ENCODE results near the gene PDGFRB.
"Not testable (repeated sequence)": the region's sequence is repeated elsewhere in the genome, so short reads cannot be mapped to it uniquely, and the experiment has no call there.

Gene PDGFRB

DNA sequence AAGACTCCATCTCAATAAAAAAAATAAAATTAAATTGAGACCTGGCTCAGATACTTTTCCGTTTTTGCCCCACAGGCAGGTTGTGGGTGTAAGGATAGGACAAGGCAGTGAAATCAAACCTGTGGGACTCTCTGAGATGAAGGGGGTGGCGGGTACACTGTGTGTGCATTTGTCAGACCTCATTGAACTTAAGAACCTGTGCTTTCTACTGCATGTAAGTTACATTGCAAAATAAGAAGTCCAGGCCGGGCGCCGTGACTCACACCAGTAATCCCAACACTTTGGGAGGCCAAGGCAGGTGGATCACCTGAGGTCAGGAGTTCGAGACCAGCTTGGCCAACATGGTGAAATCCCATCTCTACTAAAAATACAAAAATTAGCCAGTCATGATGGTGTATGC, 70.9 kb downstream of the PDGFRB start:
- DNase-seq (ENCODE audit: low read depth in 3 of 3): not testable (repeated sequence)

DNA sequence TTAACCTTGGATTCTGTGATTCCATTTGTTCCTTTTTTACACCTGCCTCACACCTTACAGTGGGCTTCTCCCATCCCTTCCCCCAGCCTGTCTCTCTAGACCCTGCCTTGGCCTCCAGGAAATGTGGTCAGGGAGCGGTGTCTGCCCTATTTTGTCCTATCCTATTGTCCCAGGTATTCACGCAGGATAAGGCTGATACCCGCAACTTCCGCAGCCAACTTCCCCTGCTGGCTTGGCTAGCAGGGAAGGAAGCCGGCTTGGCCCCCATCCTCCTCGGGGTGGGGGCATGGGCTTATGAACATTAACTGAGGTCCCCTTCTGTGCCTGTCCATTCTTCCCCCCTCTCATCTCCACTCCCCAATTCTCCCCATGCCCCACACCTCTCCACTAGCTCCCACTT, 72.8 kb downstream of the PDGFRB start:
- no peak for DNase-seq (ENCODE audit: low read depth in 3 of 3)

DNA sequence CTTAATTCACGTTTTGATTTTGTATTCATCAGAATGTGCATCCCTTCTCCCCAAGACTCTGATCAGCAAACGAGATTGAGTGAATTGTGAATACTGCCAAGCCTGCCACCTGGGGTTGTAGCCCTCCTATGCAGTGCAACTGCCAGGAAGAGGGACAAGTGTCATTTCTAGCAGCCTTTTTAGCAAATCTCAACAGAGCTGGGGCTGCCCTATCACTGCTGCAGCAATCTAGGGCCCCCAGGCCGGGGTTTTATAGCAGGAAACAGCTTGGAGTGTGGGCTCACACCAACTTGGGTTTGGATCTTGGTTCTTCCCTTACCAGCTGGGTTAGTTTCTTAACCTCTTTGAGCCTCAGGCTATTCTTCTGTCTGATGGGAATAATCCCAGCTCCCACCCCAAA, 73.3 kb downstream of the PDGFRB start:
- DNase-seq (ENCODE audit: low read depth in 3 of 3): no peak

DNA sequence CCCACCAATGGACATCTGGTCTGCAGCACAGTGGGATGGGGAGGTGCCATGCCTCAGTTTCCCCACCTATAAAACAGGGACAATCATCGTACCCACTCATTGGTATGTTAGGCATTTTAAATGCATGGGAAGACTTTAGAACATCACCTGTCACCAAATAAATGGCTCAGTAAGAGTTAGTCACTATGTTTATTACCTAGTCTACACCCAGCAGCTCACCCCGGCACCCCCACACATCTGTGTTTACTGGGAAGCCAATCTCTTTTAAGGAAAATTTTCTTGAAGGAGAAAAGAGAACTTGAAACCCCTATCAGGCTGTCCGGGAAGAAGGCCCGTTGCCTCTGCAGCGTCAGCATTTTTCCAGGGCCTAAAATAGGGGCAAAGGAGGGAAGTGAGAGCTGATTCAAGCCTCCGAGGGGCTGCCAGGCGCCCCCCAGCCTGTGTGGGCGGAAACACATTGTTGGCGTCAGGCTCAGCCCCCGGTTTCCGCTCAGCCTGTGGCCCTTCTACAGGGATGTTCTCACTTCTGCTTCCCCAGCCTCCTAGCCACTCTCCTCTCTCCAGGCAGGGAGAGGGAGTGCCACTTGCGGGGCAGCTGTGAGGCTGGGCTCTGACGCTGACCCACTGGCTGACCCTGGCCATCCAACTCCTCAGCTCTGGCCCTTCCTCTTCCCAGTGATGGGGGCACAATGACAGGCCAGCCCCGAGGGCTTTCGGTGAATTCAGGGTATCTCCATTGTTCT, 73.9 kb downstream of the PDGFRB start:
- DNase-seq (ENCODE audit: low read depth in 3 of 3): no peak

DNA sequence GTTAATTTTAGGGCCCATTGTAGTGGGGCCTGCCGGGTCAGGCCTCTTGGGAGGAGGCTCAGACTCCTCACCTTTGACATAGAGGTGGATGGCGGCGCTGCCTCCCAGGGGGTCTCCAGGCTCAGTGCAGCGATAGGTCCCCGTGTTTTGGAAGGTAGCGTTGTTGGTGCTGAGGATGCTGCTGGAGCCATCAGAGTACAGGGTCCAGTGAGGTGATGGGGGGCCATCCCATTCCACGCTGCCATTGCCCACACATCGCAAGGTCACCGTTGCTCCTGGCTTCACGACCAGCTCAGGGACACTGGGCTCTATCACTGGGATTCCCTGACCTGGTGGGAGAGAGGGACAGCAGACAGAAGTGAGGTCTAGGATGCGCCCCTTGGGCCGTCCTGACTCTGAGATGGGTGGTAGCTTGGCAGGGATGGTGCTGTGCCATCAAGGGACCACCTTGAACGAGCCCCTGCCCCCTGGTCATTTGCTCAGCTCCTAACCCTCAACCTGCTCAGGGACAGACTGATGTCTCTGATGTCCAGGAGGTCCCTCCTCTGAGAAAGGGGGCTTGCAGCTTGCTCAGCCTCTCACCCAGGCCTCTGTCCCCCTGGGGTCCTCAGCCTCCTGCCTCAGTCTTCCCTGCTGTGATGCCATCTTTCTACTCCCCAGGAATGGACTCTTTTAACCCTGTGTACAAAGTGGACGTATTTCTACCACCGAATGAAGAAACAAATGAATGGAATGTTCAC, 74.8 kb downstream of the PDGFRB start:
- no peak for DNase-seq (ENCODE audit: low read depth in 3 of 3)

DNA sequence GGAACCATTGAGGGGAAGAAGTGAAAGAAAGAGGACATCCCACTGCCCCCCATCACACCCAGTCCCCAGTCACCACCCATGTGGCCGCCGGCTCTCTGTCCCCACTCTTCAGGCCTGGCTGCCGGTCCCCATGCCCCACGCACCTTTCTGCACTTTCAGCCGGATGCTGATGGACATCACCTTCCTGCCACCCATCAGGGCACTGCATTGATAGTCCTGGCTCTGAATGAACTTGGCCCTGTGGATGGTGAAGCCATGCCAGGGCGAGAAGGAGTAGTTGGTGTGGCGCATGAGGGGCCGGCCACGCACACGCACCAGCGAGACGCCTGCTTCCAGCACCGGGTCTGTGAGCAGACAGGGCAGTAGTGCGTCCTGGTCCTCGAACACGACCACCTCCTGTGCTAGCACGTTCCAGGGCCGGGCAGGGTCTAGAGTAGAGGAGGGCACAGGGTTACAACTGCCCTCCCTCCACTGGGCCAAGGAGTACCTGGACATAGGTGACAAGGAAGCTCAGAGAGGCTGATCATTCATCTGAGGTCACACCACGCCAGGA, 75.7 kb downstream of the PDGFRB start:
- DNase-seq (ENCODE audit: low read depth in 3 of 3): no peak

DNA sequence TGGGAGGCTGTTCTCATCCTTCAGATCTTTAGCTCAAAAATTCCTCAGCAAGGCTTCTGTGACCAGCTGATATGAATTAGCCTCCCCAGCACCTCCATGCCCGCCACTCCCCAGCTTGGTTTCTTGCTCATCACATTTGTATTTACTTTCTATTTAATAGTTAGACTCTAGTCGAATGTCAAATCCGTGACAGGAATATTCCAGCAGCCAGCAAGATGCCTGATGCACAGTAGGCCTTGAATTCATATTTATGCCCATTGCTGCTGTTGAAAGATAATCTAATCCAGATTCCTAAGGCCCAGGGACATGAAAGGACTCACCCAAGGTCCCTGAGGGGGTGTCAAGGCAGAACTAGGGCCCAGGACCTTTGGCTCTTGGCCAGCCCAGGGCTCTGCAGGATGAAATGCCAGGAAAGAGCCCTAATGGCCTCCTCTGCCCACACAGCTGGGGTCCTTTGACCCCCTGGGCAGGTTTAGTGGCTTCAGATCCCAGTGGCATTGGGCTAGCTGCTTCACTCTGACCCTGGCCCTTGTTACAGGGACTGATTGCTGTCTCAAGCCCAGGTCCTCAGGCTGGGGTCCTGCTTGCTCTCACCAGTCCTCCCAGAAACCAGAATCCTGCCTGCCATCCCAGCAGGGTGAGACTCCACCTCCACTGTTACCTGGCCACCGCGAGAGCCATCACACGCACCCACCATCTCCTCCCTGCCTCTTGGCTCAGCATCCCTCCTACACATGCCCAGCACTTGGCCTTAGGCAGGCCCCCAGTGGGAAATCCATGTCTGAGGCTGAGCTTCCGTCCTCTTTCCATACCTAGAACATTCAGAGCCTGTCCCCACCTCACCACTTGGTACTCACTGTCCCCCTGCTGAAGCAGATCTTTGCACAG, 76.6 kb downstream of the PDGFRB start:
- DNase-seq (ENCODE audit: low read depth in 3 of 3): no peak

DNA sequence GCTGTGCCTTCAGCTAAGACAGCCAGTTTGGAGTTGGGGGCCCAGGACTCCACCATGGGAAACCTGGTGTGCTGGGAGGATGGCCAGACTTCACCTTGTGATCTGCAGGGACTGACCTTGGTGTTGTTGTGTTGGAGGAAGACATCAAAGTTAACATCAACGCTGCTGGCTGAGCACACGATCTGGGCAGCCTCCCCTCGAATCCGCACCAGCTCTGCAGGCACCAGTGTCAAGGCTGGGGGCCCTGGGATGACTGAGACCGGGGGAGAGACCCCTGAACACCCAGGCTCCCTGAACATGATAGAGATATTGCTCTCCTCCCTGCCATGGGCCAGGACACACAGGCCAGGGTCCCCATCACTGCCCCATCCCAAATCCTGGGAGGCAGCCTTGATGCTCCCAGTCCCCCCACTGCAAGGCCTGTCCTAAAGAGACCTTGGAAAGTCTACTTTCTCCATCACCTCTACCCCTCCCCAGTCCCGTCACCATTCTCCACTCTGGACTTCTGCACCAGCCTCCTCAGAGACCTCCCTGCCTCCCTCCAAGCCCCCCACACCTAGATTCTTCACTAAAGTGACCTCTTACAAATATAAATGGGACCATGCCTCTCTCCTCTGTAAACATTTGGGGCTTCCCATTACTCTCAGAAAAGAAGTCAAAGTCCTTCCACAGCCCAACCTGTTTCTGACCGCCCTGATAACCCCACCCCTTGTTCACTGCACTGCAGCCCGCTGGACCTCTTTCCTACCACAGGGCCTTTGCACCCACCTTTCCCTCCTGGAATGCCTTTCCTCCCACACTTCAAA, 77.4 kb downstream of the PDGFRB start:
- DNase-seq (ENCODE audit: low read depth in 3 of 3): no peak

DNA sequence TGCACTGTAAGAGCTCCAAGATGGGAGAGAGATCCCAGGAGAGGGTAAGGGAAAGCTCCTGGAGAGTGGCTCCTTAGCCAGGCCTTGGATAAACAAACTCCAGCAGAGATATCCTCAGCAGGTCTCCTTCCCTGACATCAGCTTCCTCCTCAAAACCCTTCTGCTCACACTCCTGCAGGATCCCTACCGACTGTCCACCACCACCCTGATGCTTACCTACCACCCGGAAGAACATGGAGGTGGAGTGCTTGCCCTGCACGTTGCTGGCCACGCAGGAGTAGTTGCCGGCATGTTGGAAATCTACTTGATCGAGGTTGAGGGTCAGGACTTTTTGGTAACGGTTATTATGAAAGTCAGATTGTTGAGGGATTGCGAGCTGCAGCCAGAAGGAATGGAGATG, 78.6 kb downstream of the PDGFRB start:
- DNase-seq (ENCODE audit: low read depth in 3 of 3): no peak

DNA sequence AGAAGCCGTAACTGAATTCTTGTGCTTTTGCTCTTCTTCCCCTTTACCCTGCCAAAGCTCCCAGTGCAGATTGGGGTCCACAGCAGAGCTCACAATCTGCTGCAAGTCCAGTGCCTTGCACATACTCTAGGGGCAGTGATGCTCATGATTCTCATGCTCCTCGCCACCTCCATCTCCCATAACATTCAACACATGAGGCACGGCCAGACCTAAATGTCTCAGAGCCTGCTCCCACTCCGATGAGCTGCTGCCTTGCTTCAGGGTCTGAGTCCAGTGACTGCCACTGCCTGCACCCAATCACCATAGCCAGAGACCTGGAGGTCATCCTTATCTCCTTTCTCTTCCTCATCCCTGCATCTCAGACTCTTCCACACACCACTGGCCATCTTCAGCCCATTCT, 79.8 kb downstream of the PDGFRB start:
- DNase-seq (ENCODE audit: low read depth in 3 of 3): no peak

DNA sequence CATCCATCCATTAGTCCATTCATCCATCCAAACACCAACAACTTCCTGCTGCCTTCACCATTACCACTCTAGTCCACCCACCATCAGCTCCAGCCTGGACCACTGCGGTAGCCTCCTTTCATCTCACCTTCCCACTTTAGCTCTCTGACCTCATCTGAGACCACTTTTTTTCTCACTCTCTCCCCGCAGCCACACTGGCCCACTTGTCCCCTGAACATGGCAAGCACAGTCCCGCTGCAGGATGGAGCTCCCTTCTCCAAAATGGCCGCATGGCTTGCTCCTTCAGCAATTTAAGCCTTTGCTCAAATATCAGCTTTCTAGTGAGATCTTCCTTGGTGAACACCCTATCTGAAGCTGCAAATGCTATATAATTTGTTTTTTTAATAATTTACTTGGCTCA, 80.4 kb downstream of the PDGFRB start:
- DNase-seq (ENCODE audit: low read depth in 3 of 3): no peak

DNA sequence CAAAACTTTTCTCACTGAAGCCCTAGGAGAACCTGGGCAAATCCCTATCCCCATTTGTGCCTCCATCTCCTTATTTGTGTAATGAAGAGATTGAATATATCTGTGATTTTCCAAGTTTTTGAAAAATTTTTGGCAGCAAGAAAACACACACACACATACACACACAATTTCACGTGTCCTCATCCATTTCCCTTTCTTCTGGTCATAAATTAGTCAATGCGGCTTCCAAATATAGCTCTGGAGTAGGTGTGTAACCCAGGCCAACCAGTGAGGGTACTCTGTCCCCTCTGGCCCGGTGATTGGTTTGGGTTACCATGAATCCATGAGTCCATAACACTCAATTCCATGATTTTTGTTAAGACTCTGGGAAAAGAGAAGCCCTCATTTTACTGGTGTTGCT, 82.0 kb downstream of the PDGFRB start:
- no peak for DNase-seq (ENCODE audit: low read depth in 3 of 3)

DNA sequence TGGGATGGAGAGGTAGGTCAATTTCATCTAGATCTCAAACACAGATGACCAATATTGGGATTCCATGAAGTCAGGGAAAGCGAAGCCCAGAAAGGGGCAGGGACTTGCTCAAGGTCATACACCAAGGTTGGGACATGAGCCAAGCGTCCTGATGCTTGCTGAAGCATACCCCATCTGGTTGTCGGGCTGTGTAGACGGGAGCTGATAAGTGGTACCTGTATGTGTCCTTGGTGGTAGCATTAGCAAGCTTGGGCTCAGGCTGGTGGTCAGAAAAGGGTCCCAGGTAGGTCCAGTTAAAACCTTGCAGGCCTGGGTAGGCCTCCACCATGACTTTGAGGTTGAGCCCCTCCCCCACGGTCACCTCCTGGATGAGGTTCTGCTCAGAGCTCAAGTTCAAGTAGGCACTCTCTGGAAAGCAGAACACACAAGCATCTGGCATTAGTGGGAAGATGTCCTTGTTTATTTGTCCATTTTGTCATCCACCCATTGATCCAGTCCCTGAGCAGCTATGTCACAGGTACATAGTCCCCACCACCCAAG, 82.5 kb downstream of the PDGFRB start:
- no peak for DNase-seq (ENCODE audit: low read depth in 3 of 3)

DNA sequence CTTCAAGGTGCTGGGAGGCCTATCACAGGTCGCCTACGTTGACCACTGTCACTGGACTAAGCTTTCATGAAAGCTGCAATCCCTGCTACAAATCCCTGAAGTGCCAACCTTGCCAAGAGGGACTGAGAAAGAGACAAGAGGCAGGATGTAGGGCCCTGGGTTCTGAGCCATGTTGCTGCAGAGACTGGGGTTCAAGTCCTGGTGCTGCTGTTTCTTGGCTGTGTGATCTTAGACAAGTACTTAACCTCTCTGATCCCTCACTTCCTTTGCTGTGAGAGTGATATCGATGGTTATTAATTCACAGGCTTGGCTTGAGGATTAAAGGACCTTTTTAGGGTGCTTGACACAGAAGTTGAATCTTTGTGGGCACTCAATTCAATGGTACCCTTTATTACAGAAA, 84.8 kb downstream of the PDGFRB start:
- DNase-seq (ENCODE audit: low read depth in 3 of 3): no peak

DNA sequence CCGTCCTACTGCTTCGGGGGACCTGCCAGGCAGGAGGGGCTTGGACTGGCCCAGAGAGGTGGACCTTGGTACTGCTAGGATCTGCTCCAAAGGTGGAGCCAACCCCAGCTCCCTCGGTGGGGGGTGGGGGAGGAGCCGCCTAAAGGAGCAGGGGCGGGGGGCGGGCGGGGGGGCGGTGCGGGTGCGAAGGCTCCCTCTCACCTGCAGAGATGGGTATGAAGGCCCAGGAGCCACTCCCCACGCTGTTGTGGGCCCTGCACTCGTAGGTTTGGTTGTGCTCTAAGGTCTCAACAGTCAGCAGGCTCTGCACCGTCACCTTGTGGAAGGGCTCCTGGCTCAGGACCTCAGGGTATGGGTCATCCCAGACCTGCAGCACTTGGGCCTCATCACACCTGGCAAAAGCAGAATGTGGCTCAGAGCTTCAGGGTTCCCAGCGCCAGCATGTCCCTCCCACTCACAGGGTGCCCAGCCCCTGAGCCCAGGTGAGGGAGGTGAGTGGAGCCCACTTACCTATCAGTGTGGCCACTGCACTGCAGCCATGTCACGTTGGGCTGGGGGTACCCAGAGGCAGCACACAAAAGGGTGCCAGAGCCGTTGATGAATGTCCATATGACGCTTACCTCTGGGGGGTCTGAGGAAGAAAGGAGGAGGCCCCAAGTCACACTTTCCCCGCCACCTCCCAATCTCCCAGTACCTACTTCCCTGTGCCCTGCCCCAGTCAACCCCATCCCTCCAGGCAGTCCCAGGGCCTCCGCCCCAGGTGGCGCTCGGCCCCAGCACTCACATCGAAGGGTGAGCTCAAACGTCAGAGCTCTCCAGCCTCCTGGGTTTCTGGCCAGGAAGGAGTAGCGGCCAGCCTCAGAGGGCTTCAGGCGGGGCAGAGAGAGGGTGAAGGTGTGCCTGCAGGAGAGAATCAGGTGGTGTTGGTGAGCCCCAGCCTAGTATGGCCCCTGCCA, 85.7 kb downstream of the PDGFRB start:
- DNase-seq (ENCODE audit: low read depth in 3 of 3): no peak

DNA sequence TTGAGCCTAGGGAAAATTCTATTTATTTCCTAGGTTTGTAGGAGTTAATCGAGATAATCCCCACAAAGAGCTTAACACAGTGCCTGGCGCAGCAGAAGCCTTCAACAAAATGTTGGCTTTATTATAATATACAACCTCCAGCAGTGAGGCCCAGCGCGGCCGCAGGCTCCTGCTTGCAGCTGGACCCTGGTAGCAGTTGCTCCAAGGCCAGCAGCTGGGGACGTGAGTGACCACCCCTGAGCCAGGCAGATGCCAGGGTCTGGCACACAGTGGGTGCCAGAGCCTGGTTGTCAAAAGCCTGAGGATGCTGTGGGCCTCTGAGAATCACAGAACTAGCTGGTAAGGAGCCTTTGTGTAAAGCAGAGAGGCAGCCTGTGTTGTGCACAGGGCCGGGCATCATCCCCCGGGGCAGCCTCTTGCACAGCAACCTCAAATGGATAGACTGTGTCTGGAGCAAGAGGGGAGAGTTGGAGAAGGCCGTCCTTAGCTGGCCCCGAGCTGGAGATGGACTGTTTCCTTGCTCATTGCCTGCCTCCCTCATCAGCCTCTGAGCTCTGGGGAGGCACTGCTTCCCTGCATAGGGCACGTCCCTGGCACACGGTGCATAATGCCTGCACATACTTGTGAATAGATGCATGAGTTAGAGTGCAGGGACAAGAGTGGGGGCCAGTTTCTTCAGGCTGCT, 86.5 kb downstream of the PDGFRB start:
- no peak for DNase-seq (ENCODE audit: low read depth in 3 of 3)

DNA sequence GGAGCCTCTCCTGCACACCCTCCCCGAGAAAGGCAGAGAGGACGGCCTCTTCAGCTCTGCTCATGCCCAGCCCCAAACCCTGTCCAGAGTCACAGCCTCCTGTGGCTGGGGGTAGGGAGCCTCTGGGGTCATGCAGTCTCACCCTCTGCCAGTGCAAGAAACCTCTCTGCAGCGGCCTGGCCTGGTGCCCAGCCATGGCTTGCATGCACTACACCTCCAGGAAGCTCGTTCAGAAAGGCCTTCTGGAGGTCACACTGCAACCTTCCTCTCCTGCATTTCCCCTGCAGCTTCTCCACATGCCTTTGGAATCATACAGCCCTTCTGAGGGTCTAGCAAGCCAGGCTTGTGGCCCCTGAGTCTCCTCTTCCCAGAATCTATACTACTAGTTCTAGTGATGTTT, 87.2 kb downstream of the PDGFRB start:
- no peak for DNase-seq (ENCODE audit: low read depth in 3 of 3)

DNA sequence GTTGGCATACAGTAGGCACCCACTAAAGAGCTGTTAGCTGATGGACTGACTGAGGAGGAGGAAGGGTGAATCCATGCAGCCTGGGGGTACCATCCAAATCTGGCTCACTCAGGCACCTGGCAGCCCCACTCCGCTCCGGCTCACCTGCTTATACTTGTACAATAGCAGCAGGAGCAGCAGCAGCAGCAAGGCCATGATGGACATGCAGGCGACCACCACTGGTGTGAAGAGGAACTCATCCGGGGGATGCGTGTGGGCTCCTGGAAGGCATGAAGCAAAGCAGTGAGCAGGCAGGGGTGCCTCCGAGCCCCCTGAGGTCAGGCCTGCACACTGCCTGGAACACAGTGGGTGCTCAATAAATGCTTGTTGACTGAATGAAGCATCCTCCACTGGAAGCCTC, 87.6 kb downstream of the PDGFRB start:
- no peak for DNase-seq (ENCODE audit: low read depth in 3 of 3)

DNA sequence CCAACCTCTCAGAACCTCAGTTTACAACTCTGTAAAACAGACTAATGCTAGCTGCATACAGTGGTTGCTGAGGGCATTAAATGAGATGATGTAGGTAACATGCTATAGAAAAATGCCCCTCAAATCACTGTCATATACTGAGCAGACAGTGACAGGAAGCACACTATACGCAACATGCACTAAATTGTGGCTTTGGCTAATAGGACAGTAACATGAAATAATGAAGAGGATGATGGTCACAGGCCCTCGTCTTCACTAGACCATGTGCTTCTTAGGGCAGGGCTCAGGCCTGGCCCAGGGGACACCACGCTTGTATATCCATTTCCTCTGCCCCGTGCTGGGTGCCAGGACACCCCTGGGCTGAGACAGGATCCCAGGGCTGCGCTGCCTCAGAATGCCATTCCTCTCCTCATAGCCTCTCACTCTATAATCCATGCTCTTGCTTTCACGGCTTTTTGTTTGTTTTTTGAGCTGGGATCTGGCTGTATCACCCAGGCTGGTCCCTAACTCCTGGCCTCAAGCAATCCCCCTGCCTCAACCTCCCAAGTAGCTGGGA, 88.2 kb downstream of the PDGFRB start:
- DNase-seq (ENCODE audit: low read depth in 3 of 3): no peak

Measured in stimulated activated CD4-positive, alpha-beta T cell treated with anti-CD3 and anti-CD28 coated beads, TNF-alpha, amount 100 ng/mL, for 48 hours (primary cell).